MCF 10A (cell line): ENCODE measurements around the gene CEP170B. TPM values are rescaled to one million over a fixed set of nuclear protein-coding genes. Genes with fewer than 3 reads are reported as not detected.
A peak's percentile ranks its signal among the peaks of the same experiment; 100 is the strongest.

Experiments
- BruUV-seq: library from RNA; stranded (reverse); fragments of 400-500 nt; replicated peaks from 2 replicates; lab custom pipeline; 2021; lab: Mats Ljungman, UMichigan
- CTCF ChIA-PET: fragments of 300-600 bp; sonication (Branson Sonifier 250); formaldehyde crosslinking; extraction: SDS; loops from one replicate; lab custom pipeline; 2021; ENCODE audit warnings: antibody characterized with exemption, inconsistent platforms; lab: Yijun Ruan, JAX
- POLR2A ChIA-PET: fragments of 300-600, 350-650 bp; sonication (Branson Sonifier 250); formaldehyde crosslinking; extraction: SDS; loops from one replicate; lab custom pipeline; 2020; ENCODE audit warnings: antibody characterized with exemption, inconsistent platforms; lab: Yijun Ruan, JAX
- DNase-seq: peaks from one replicate; pipeline ENCODE4 v3.0.0-alpha.2; 2018; ENCODE audit not compliant: unreplicated experiment
- H3K27ac Mint-ChIP-seq: one replicate; pipeline ENCODE4 v1.8.0; 2022; ENCODE audit warnings: mild to moderate bottlenecking, low read depth, mixed read lengths; ENCODE audit not compliant: unreplicated experiment
- H3K27me3 Mint-ChIP-seq: one replicate; pipeline ENCODE4 v1.8.0; 2022; ENCODE audit warnings: mixed read lengths; ENCODE audit not compliant: insufficient read depth, unreplicated experiment
- H3K36me3 Mint-ChIP-seq: one replicate; pipeline ENCODE4 v1.8.0; 2022; ENCODE audit warnings: mild to moderate bottlenecking, moderate library complexity, mixed read lengths; ENCODE audit not compliant: insufficient read depth, unreplicated experiment
- H3K4me1 Mint-ChIP-seq: one replicate; pipeline ENCODE4 v1.8.0; 2022; ENCODE audit warnings: mixed read lengths; ENCODE audit not compliant: insufficient read depth, unreplicated experiment
- H3K4me3 Mint-ChIP-seq: one replicate; pipeline ENCODE4 v1.8.0; 2022; ENCODE audit warnings: mild to moderate bottlenecking, moderate library complexity, mixed read lengths; ENCODE audit not compliant: unreplicated experiment
- H3K9me3 Mint-ChIP-seq: one replicate; pipeline ENCODE4 v1.8.0; 2022; ENCODE audit warnings: mixed read lengths; ENCODE audit not compliant: unreplicated experiment
- CTCF ChIP-seq: fragments of 200-600 bp; IDR thresholded peaks from one replicate; pipeline ENCODE4 v1.8.0; 2022; ENCODE audit warnings: antibody characterized with exemption, mild to moderate bottlenecking; ENCODE audit not compliant: unreplicated experiment
- intact Hi-C: fragments of 100-400 bp; cut with micrococcal nuclease; formaldehyde crosslinking; loops from 2 replicates; pipeline ENCODE4 v1.14.1; 2022
- total RNA-seq: library from RNA; stranded (reverse); gene quantifications from 2 replicates; pipeline ENCODE4 v1.2.3, GENCODE V29; 2022

The CEP170B gene
- total RNA-seq, 1 experiment from 2014 or later, result 77.4 TPM

DNA sequence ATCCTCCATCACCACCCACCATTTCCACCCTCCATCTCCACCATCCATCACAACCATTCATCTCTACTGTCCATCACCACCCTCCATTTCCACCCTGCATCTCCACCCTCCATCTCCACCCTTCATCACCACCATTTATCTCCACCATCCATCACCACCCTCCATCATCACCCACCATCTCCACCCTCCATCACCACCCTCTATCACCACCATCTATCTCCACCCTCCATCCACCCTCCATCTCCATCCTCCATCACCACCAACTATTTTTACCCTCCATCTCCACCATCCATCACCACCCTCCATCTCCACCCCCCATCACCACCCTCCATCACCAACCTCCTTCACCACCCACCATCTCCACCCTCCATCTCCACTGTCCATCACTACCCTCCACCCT is 4.7 kb upstream of the CEP170B start:
- Mint-ChIP-seq H3K4me1 (peaks cover 6% of the 10 kb centered on the region), H3K4me3 (no peak overlapping the region), H3K36me3 (no peaks in the 10 kb centered on the region), H3K27me3 (no peaks in the 10 kb centered on the region), H3K27ac (no peak overlapping the region), H3K9me3 (no peaks in the 10 kb centered on the region)
- no TSS peak for BruUV-seq
- no peak for DNase-seq
- TF ChIP-seq CTCF, result no peak
- ChIA-PET CTCF (no interaction called here), POLR2A (no interaction called here)
- intact Hi-C loops, result no loop called here

DNA sequence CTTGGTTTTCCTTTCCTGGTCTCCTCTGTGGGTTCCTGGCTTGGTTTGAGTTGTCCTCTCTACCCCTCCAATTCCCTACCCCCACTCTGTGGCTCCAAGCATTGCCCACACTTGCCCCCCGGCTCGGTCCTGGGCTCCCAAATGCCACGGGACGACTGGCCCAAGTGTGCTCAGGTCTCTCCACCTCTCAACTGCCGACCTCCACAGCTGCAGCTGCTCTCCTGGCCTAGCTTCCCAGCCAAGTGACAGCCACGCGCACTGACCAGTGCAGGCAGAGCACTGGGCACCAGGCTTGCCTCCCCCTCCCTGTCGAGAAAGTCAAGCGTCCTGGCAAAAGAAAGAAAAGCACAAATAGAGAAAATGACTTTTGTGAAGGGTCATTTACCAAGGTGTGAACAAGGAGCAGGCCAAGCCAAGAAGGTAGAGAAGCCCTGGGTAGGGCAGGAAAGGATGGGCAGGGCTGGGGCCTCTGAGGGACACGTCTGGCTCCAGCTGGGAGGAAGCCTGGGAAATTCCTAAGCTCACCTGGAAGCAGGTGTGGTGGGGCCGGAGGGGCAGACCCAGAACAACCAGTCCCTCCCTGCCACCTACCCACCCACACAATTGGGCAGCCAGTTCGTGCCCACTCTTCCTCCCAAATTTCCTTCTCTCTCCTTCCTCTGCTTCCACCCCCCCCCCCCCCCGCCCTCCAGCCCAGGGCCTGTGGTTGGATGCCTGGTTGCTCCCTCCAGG is 1.8 kb upstream of the CEP170B start:
- no peak for DNase-seq
- ChIA-PET POLR2A (interaction anchor here (0.6 to 3.3 kb wide), 15 partner anchors 10 to 224 kb away, joined by 3 to 18 read pairs (median 4); partner anchors contain the start of genes AKT1, SIVA1 and ZBTB42), CTCF (interaction anchor here (0.7 to 1.4 kb wide), 3 partner anchors 19 to 37 kb away, joined by 3 to 5 read pairs (median 3); no protein-coding TSS in a partner anchor)
- no peak for TF ChIP-seq CTCF
- H3K36me3 Mint-ChIP-seq, result peaks cover 6% of the 10 kb centered on the region
- H3K4me3 Mint-ChIP-seq, result peak overlapping the region; percentile 89
- no peak overlapping the region for H3K27ac Mint-ChIP-seq
- H3K9me3 Mint-ChIP-seq, result no peaks in the 10 kb centered on the region
- H3K4me1 Mint-ChIP-seq, result peaks cover 15% of the 10 kb centered on the region
- BruUV-seq, result TSS peak; percentile 39
- H3K27me3 Mint-ChIP-seq, result no peaks in the 10 kb centered on the region
- intact Hi-C loops, result no loop called here

GRCh38 chr14:104863923-104864266 is 1.2 kb upstream of the CEP170B start:
- Mint-ChIP-seq H3K27me3 (no peaks in the 10 kb centered on the region), H3K4me1 (peaks cover 15% of the 10 kb centered on the region), H3K27ac (no peak overlapping the region), H3K9me3 (no peaks in the 10 kb centered on the region), H3K36me3 (peaks cover 6% of the 10 kb centered on the region), H3K4me3 (peak overlapping the region; percentile 89)
- BruUV-seq, result no TSS peak
- no peak for TF ChIP-seq CTCF
- DNase-seq, result no peak
- intact Hi-C loops, result no loop called here
- ChIA-PET CTCF (interaction anchor here (1.0 to 1.5 kb wide), 3 partner anchors 32 to 38 kb away, joined by 3 to 7 read pairs (median 5); no protein-coding TSS in a partner anchor), POLR2A (interaction anchor here (0.6 to 3.3 kb wide), 20 partner anchors 10 to 437 kb away, joined by 3 to 18 read pairs (median 4); partner anchors contain the start of genes AKT1, CDCA4, SIVA1 and ZBTB42)

DNA sequence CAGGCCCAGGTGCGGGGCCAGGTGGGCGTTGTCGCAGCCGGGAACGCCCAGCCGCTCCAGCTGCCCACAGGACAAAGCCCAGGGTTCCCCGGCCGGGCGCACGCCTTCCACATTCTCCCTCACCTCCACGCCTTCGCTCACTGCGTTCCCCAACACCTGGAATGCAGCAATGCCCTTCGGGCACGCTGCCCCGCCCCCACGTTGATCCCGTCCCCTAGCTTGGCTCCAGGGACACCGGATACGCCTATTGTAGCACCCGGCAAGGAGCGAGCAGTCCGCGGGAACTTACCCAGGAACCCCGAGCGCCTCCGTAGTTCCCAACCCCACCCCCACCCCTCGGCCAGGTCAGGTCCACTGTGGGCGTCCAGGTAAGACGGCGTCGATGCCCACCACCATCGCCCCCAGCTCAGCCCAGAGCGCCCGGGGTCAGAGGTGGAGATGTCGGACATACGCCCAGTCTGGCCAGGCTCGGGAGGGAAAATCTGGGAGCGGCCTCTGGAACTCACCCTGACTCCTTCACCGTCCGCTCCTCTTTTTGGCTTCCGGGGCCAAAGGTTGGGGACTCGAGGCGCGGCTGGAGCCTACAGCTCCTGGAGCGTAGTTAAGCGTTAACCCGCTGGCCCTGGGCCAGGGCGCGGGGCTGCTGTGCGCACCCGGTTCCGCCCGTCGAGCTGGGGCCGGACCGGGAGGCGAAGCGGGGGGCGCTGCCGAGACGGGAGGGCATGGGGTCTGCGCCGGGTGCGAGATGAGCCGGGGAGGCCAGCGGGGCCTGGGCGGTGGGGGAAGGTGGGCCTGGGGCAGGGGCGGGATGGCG is 594 bp upstream of the CEP170B start:
- Mint-ChIP-seq H3K27ac (peak overlapping the region; percentile 61), H3K36me3 (peaks cover 6% of the 10 kb centered on the region), H3K9me3 (no peaks in the 10 kb centered on the region), H3K4me3 (peak overlapping the region; percentile 89), H3K27me3 (no peaks in the 10 kb centered on the region), H3K4me1 (peaks cover 15% of the 10 kb centered on the region)
- CTCF ChIA-PET, result interaction anchor here (1.0 to 1.5 kb wide), 2 partner anchors 31 to 39 kb away, joined by 3 to 7 read pairs; no protein-coding TSS in a partner anchor
- POLR2A ChIA-PET, result interaction anchor here (0.9 to 3.3 kb wide), 19 partner anchors 9 to 437 kb away, joined by 3 to 18 read pairs (median 4); partner anchors contain the start of genes AKT1, CDCA4, SIVA1 and ZBTB42
- DNase-seq, result peak; percentile 65
- no TSS peak for BruUV-seq
- no peak for TF ChIP-seq CTCF
- intact Hi-C loops, result no loop called here
